ENCODE data around the gene RBKS.

The RBKS gene

DNA sequence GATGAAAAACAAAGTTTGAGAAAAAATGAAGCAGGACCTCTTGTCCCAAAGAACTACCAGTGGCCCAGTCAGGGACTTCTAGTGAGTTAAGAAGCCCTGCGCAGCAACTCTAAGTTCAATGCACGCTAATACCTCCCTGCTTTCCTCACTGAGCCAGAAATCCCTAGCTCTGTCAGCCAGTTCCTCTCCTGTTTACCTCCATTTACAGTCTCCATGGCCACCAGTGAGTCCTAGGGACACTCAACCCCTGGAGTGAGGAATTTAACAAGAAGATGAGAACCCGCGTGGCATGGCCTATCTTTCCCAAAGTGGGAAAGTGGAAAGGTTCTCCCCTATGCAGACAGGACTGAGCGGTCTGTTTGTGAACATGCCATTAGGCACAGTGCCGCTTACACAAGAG, 87.6 kb downstream of the RBKS start:
- no peak for TF ChIP-seq POLR2A (IDR thresholded peaks at IDR 0.05; ENCODE audit: low read depth, low read length)
- FAIRE-seq: no peak
- no peak for DNase-seq (ENCODE audit: insufficient read length, low spot score)

- no peak for FAIRE-seq
- no peak for DNase-seq (ENCODE audit: insufficient read length, low spot score)
- no peak for TF ChIP-seq POLR2A (IDR thresholded peaks at IDR 0.05; ENCODE audit: low read depth, low read length)
These were observed 89.3 kb downstream of the RBKS start for GRCh38 chr2:27800856-27801255.

- DNase-seq (ENCODE audit: insufficient read length, low spot score): peak; percentile 34
- no peak for FAIRE-seq
- no peak for TF ChIP-seq POLR2A (IDR thresholded peaks at IDR 0.05; ENCODE audit: low read depth, low read length)
These were observed 90.6 kb downstream of the RBKS start for GRCh38 chr2:27799646-27800010.

DNA sequence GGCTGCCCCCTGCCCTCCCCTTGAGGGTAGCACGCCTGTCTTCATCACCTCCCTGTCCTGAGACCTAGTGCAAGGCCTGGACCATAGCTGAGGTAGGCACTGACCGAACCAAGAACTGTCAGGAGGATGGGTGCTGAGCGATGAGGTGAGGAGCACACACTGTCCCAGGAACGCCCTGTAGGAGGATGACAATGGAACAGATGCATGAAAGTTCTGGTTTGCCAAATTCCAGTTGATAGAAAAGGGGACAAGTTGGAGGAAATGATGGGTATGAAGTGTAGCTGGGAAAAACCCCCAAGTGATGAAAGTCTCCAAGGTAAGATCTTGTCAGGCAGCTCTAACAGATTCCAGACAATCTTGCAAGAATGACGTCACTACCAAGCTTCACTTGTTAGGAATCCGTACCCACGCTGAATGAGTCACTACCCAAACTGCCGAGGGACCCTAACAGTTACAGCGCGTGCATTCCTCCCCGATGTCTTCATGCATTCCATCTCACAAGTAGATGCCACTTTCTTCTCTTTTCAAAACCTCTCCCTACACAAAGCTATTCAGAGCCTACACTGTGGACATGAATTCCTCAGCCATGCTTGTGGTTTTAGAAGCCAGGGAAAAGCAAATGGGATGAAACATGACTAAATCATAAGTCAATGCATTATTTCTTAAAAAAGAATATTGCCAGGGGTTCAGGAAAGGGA, 91.1 kb downstream of the RBKS start:
- no peak for TF ChIP-seq POLR2A (IDR thresholded peaks at IDR 0.05; ENCODE audit: low read depth, low read length)
- DNase-seq (ENCODE audit: insufficient read length, low spot score) (peak; percentile 68), FAIRE-seq (peak; percentile 91)

- FAIRE-seq (no peak), DNase-seq (ENCODE audit: insufficient read length, low spot score) (no peak)
- no peak for TF ChIP-seq POLR2A (IDR thresholded peaks at IDR 0.05; ENCODE audit: low read depth, low read length)
These were observed 91.7 kb downstream of the RBKS start for GRCh38 chr2:27798486-27798885.

DNA sequence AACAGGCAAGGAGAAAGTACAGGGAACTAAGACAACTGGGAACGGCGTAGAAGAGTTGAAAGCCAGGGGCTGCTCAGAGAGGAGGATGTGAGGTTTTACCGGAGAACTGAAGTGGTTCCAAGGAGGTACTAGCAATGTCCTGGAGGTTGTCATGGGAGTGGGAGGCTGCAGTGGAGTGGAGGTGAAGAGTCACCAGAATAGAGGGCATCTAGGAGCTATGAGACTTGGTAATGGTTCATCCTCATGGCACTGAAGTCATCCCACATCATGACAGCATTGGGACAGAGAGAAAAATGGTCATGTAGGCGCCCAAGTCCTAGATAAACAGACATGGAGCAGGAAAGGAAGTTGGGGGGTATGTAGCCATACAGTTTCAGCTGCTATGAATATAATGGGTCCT, 92.3 kb downstream of the RBKS start:
- DNase-seq (ENCODE audit: insufficient read length, low spot score) (no peak), FAIRE-seq (no peak)
- TF ChIP-seq POLR2A (IDR thresholded peaks at IDR 0.05; ENCODE audit: low read depth, low read length): no peak

DNA sequence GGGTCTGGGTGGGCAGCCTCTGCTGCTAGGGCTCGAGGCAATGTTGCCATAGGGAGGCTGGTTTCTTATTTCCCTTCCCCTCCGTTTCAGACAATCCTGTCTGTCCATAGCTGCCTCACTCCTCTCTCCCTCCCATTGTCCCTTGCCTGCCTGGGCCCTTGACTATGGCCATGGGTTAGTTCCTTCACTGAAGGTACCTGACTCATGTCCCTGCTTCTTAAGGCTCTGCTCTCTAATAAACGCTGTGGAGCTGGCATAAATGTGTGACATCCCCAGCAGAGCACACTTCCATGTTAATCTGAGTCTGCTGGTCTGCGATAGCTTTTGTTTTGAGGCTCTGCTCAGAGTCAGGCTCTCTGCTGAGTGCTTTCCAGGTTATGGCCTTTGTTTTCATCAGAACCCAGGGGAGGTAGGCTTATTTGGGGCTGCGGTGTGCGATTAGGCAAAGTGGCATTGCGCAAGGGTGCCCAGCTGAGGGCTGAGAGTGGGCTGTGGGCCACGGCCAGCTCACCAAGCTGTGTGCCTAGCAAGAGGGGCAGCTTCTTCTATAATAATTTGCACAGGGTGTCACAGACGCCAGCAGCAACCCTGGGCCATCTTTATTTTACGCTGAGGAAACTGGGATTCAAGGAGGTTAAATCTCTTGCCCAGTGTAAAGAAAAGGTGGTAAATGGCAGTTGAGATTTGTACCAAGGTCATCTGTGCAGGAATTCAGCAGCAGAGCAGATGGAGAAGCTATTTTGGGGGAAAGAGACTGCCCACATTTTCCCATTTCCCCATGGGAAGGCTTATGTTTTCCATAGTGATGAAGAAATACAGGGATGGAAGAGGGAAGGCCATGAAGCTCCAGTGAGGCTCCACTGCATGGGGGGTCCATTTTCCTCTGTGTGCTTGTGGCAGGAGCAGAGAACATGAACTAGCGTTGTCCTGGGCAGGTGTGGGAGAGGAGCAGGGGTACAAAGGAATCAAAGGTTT, 93.1 kb downstream of the RBKS start:
- TF ChIP-seq POLR2A (IDR thresholded peaks at IDR 0.05; ENCODE audit: low read depth, low read length): no peak
- DNase-seq (ENCODE audit: insufficient read length, low spot score) (no peak), FAIRE-seq (no peak)

DNA sequence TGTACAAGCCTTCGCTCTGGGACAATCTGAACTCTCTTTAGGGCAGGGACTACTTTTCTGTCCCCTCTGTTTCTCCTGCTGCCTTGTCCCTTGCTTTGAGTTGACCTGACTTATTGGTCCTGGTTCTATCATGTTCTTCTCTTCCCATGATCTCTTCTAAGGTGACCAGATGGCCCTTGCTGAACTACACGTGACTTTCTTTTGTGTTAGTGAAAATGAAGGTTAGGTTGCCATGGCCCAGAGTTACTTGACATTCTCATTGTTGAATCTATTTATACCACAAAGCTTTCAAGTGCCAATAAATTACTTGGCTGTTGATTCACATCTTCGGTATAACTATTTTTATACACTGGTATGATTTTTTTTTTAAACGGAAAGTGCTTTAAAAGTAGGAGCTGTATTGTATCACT, 94.3 kb downstream of the RBKS start:
- no peak for FAIRE-seq
- no peak for DNase-seq (ENCODE audit: insufficient read length, low spot score)
- TF ChIP-seq POLR2A (IDR thresholded peaks at IDR 0.05; ENCODE audit: low read depth, low read length): no peak

DNA sequence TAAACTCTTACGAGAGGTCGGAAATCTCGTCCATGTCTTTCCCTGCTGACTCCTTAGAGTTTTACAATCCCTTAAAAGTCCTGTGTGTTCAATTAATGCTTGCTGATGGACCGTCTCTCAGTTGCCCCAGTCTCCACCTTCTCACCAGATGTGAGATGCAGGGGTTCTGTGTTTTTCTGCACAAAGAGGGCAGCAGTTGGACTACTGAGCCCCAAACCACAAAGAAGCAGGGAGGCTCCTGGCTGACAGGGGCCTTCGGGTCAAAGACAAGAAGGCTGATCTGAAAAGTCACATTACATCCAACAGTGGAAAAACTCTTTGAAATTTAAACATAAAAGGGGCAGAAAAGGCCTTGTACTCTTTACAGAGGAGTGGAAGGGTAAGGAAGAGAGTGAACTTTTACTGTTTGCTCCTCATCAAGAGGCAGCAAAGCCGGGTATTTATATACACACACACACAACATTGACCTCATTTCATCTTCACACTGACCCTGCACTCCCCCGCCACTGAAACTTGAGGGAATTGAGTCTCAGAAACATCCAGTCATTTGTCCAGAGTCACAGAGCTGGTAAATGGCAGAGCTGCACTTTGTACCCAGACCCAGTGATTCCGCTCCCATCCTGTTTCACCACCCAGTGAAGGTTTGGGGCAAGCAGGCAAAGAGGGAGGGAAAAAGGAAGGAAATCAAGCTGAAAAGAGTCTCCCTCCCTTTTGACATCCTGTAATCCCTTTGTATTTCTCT, 94.9 kb downstream of the RBKS start:
- no peak for TF ChIP-seq POLR2A (IDR thresholded peaks at IDR 0.05; ENCODE audit: low read depth, low read length)
- DNase-seq (ENCODE audit: insufficient read length, low spot score) (no peak), FAIRE-seq (no peak)

DNA sequence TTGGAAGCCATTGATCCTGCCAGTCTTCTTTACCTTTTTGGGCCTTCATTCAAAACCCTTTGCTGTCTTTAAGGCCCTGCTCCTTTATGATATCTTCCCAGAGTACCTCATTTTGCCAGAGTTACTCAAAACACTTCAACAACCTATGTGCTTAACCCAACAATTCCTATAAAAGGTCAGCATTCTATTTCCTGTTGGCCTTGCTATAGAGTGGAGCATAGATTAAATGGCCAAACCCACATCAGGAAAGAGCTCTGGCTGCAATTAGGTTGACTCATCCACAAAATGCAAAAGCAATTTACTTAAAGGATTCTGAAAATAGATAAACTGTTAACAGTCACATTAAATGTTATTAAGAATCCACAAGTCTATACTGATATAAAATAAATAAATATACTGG, 97.4 kb downstream of the RBKS start:
- no peak for FAIRE-seq
- TF ChIP-seq POLR2A (IDR thresholded peaks at IDR 0.05; ENCODE audit: low read depth, low read length): no peak

GRCh38 chr2:27790796-27791195, 99.4 kb downstream of the RBKS start:
- DNase-seq (ENCODE audit: insufficient read length, low spot score) (no peak), FAIRE-seq (no peak)
- no peak for TF ChIP-seq POLR2A (IDR thresholded peaks at IDR 0.05; ENCODE audit: low read depth, low read length)

More for the DNA sequence above, 97.4 kb downstream of the RBKS start:
- no peak for DNase-seq (ENCODE audit: insufficient read length, low spot score)

DNA sequence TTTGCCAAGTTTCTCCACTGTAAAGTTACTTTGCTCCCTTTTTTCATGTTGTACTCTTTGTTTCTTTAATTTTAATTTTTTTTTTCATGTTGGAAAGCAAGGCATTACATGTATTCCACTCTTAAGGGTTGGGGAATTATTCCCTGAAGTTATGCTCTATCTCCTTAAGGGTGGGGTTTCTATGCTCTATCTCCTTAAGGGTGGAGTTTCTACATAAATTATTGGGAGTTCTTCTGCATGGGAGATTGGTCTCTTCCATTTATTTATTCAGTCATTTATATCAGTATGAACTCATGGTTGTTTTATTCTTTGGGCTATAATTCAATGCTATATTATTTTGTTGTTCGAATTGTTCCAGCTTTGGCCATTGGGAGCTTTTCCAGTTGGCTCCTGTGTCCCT, 107.5 kb downstream of the RBKS start:
- FAIRE-seq (no peak), DNase-seq (ENCODE audit: insufficient read length, low spot score) (no peak)
- no peak for TF ChIP-seq POLR2A (IDR thresholded peaks at IDR 0.05; ENCODE audit: low read depth, low read length)

- FAIRE-seq: no peak
- no peak for TF ChIP-seq POLR2A (IDR thresholded peaks at IDR 0.05; ENCODE audit: low read depth, low read length)
- DNase-seq (ENCODE audit: insufficient read length, low spot score): no peak
These were observed 108.7 kb downstream of the RBKS start for GRCh38 chr2:27781496-27781895.

DNA sequence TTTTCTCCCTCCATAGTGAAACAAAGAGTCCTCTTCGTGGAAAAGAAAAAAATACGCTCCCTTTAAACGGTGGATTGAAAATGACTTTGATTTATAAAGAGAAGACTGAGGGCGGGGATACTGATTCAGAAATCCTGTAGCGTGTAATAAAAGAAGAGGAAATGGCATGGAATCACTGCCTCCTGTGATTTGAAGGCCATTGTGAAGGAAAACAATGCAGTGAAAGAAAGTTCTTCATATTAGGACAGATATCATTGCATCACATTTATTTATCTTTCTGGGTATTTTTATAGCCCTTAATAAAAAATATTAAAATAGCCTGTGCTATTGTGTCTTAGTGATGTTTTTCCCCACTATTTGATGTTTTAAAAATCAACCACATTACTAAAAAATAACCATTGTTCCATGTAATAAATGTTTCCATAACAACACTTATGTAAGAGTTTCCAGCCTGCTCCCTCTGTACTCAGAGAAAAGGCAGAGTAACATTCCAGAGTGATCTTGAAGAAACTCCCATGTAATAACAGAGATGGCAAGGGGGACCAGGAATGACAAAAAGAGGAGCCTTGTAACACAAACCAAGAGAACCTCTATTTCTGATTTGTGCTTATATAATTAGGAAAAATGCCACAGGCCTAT, 110.7 kb downstream of the RBKS start:
- FAIRE-seq (no peak), DNase-seq (ENCODE audit: insufficient read length, low spot score) (no peak)
- TF ChIP-seq POLR2A (IDR thresholded peaks at IDR 0.05; ENCODE audit: low read depth, low read length): no peak

Measured in H54 (cell line).